Body of pancreas (tissue), 4 donors: Measurements from ENCODE around the gene RBM4B. TPM values are rescaled to one million over a fixed set of nuclear protein-coding genes. Genes with fewer than 3 reads are reported as not detected.

Source experiments
- ATAC-seq: fragments of 150-250 bp; one replicate; pipeline ENCODE4 v1.9.1; 2016
- DNase-seq, 4 donors: peaks; one replicate each; pipeline ENCODE4 v3.0.0-alpha.2; 2019
- H3K27ac ChIP-seq, 4 donors: fragments of 200-600 bp; sonication (generic); 1 replicate in 3 of 4; 2 replicates in 1 of 4; pipeline versions ENCODE4 v1.5.1 to v1.6.1; 2016 to 2019; ENCODE audit warnings: mild to moderate bottlenecking in 1 of 4, mixed read lengths in 1 of 4, moderate library complexity in 1 of 4
- H3K27me3 ChIP-seq, 2 donors: fragments of 200-600 bp; sonication (generic); one replicate each; pipeline ENCODE4 v1.6.0; 2016; ENCODE audit warnings: mild to moderate bottlenecking in 1 of 2
- H3K36me3 ChIP-seq, 2 donors: fragments of 200-600 bp; sonication (generic); replicated peaks in 1 of 2; 2 replicates each; pipeline ENCODE4 v1.5.1; 2016; ENCODE audit warnings: low read depth in 2 of 2; ENCODE audit not compliant: insufficient read depth in 1 of 2
- H3K4me1 ChIP-seq: fragments of 200-600 bp; sonication (generic); one replicate; pipeline ENCODE4 v1.6.0; 2016
- H3K4me3 ChIP-seq, 2 donors: fragments of 200-600 bp; sonication (generic); 1 replicate in 1 of 2; 2 replicates in 1 of 2; pipeline ENCODE4 v1.5.1; 2016 to 2019
- H3K9me3 ChIP-seq, 3 donors: fragments of 200-600 bp; sonication (generic); 1 replicate in 2 of 3; 2 replicates in 1 of 3; pipeline ENCODE4 v1.5.1; 2016
- POLR2A ChIP-seq, 3 donors: fragments of 450-650 bp; IDR thresholded peaks; one replicate each; pipeline ENCODE4 v1.6.1; 2016; ENCODE audit warnings: antibody characterized with exemption in 3 of 3, mild to moderate bottlenecking in 2 of 3
- WGBS, 2 donors: methylation state at CpG; one replicate each; pipeline ENCODE4 v1.1.5; 2017; 5-methylcytosine and 5-hydroxymethylcytosine counted together
- intact Hi-C: fragments of 100-400 bp; cut with DNase I; formaldehyde crosslinking; loops from one replicate; pipeline ENCODE4 v1.15.1; 2023
- total RNA-seq, 2 donors: library from RNA; depleted of rRNA; stranded (reverse); fragments of >200 nt; gene quantifications; one replicate each; pipeline ENCODE4 v1.1.0, GENCODE V29; 2016
- TF ChIP-seq, protein P1 (sequence below), 7 experiments: fragments of 450-650 bp in 4 of 7; fragments of 200-600 bp in 3 of 7; sonication (generic) in 3 of 7; IDR thresholded peaks; one replicate each; pipeline ENCODE4 v1.5.1; 2016 to 2019; ENCODE audit warnings: antibody characterized with exemption in 7 of 7

RBM4B gene
- total RNA-seq, 2 donors from 2014 or later = 13.2 to 22.6 TPM

DNA sequence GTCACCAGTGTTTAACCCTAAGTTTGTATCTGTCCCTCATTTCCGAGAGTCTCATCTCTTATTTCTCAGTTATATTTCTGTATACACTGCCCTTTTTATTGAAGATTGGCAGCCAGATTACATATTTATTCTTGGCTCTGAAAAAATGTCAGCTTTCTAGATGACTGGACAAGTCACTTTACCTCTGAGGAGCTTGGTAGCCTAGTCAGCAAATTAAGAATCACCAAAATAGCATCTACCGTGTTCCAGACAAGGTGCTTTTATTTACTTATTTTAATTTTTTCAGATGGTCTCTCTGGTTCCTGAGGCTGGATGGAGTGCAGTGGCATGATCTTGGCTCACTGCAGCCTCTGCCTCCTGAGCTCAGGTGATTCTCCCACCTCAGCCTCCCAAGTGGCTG lies 44.7 kb downstream of the RBM4B start:
- Histone ChIP-seq H3K27ac (no peak overlapping the region), H3K27me3 (no peaks in the 10 kb centered on the region), H3K36me3 (peaks cover 0 to 3% of the 10 kb centered on the region in 2 donors), H3K4me3 (no peak overlapping the region), H3K9me3 (no peaks in the 10 kb centered on the region), H3K4me1 (peaks cover 8% of the 10 kb centered on the region)
- WGBS, 2 donors = 73 to 80% methylated on average over 2 of the region's 2 CpGs
- intact Hi-C loops = no loop called here
- TF ChIP-seq, protein P1, sequence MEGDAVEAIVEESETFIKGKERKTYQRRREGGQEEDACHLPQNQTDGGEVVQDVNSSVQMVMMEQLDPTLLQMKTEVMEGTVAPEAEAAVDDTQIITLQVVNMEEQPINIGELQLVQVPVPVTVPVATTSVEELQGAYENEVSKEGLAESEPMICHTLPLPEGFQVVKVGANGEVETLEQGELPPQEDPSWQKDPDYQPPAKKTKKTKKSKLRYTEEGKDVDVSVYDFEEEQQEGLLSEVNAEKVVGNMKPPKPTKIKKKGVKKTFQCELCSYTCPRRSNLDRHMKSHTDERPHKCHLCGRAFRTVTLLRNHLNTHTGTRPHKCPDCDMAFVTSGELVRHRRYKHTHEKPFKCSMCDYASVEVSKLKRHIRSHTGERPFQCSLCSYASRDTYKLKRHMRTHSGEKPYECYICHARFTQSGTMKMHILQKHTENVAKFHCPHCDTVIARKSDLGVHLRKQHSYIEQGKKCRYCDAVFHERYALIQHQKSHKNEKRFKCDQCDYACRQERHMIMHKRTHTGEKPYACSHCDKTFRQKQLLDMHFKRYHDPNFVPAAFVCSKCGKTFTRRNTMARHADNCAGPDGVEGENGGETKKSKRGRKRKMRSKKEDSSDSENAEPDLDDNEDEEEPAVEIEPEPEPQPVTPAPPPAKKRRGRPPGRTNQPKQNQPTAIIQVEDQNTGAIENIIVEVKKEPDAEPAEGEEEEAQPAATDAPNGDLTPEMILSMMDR (IDR thresholded peaks at IDR 0.05) = no peak
- TF ChIP-seq POLR2A (IDR thresholded peaks at IDR 0.05) = no peak
- no peak for ATAC-seq
- DNase-seq = no peak

DNA sequence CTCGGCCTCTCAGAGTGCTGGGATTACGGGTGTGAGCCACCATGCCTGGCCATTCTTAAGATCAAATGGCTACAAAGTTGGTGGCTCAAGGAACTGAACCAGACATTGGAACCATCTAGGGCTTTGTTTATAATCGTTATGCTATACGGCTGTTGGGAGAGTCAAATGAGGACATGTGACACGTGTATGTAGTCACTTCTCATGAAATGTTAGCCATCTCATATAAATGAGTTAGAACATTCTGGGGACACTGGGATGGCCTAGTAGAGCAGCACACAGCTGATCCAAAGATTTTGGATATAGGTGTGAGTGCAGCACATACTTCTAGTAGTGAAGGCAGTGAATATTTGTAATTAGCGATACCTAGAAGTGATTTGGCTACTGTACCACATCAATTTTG lies 45.8 kb downstream of the RBM4B start:
- intact Hi-C loops = no loop called here
- Histone ChIP-seq H3K27me3 (no peaks in the 10 kb centered on the region), H3K9me3 (no peaks in the 10 kb centered on the region), H3K4me1 (no peaks in the 10 kb centered on the region), H3K36me3 (peaks cover 0 to 12% of the 10 kb centered on the region in 2 donors), H3K27ac (no peak overlapping the region), H3K4me3 (no peak overlapping the region)
- DNase-seq (no peak), ATAC-seq (no peak)
- TF ChIP-seq POLR2A (IDR thresholded peaks at IDR 0.05) = no peak
- TF ChIP-seq, protein P1 (IDR thresholded peaks at IDR 0.05) = no peak
- 84 to 95% methylated on average over 6 of the region's 6 CpGs for WGBS, 2 donors

DNA sequence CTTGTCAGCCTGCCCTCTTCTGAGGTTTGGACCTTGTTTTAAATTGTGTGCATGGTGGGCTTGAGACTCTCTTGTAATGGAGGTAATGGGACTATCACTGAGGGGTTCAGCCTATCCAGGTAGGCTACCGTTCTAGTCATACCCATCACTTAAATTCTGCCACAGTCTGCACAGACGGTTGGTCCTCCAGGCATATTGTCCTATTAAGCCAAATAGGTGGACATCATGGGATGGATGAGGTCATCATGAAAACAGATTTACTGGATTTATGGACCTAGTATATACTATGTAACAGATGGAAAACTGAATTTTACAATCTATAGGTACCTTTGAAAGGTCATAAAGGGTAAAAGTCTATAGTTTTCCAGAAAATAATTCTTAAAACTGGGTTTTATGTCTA lies 48.3 kb downstream of the RBM4B start:
- intact Hi-C loops = no loop called here

GRCh38 chr11:66628061-66628603 lies 49.6 kb downstream of the RBM4B start:
- no peak for ATAC-seq
- Histone ChIP-seq H3K36me3 (peaks cover 27 to 34% of the 10 kb centered on the region in 2 donors), H3K4me1 (peaks cover 18% of the 10 kb centered on the region), H3K27me3 (no peaks in the 10 kb centered on the region), H3K27ac (no peak overlapping the region), H3K4me3 (no peak overlapping the region), H3K9me3 (no peaks in the 10 kb centered on the region)
- DNase-seq = no peak
- 90 to 92% methylated on average over 7 of the region's 7 CpGs for WGBS, 2 donors
- TF ChIP-seq, protein P1 (IDR thresholded peaks at IDR 0.05) = no peak
- TF ChIP-seq POLR2A (IDR thresholded peaks at IDR 0.05) = no peak
- intact Hi-C loops = no loop called here

More for the DNA sequence above, 48.3 kb downstream of the RBM4B start:
- WGBS, 2 donors = 91% methylated on average over 2 of the region's 2 CpGs
- ATAC-seq (no peak), DNase-seq (no peak)
- Histone ChIP-seq H3K27ac (no peak overlapping the region), H3K4me3 (no peak overlapping the region), H3K36me3 (peaks cover 22 to 33% of the 10 kb centered on the region in 2 donors), H3K27me3 (no peaks in the 10 kb centered on the region), H3K4me1 (peaks cover 6% of the 10 kb centered on the region), H3K9me3 (no peaks in the 10 kb centered on the region)
- TF ChIP-seq, protein P1 (IDR thresholded peaks at IDR 0.05) = no peak
- no peak for TF ChIP-seq POLR2A (IDR thresholded peaks at IDR 0.05)

DNA sequence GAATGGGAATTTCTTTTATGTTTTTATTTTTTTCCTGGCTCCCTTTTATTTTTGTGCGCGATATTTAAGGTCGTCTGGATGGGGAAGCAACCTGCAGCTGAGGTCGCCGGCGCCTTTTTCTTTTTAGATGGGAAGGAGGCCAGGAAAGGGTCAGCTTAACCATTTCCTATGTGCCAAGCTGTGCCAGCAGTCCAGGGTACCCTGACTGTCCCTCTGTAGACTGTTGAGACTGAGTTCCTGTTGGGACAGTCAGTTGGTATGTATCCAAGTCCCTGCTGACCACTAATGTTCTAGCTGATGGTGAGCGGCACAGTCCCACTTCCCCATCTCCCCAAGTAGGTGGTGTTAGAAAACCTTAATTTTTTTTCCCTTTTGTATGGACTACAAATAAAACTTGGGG lies 50.8 kb downstream of the RBM4B start:
- Histone ChIP-seq H3K27me3 (no peaks in the 10 kb centered on the region), H3K36me3 (peaks cover 27 to 34% of the 10 kb centered on the region in 2 donors), H3K27ac (no peak overlapping the region), H3K4me3 (no peak overlapping the region), H3K4me1 (peaks cover 30% of the 10 kb centered on the region), H3K9me3 (no peaks in the 10 kb centered on the region)
- intact Hi-C loops = no loop called here
- WGBS, 2 donors = 76 to 78% methylated on average over 7 of the region's 7 CpGs
- no peak for TF ChIP-seq POLR2A (IDR thresholded peaks at IDR 0.05)
- TF ChIP-seq, protein P1 (IDR thresholded peaks at IDR 0.05) = no peak
- no peak for ATAC-seq
- no peak for DNase-seq
